Measurements from ENCODE around the gene PEX19.

PEX19 gene

GRCh38 chr1:160237558-160237957 is 47.4 kb downstream of the PEX19 start:
- DNase-seq, result no peak

GRCh38 chr1:160236806-160237205 is 48.1 kb downstream of the PEX19 start:
- DNase-seq, result no peak

GRCh38 chr1:160232911-160233310 is 52.0 kb downstream of the PEX19 start:
- DNase-seq, result no peak

GRCh38 chr1:160228431-160228830 is 56.5 kb downstream of the PEX19 start:
- no peak for DNase-seq

- no peak for DNase-seq
Observed at GRCh38 chr1:160227561-160227960, 57.4 kb downstream of the PEX19 start.

GRCh38 chr1:160227034-160227433 is 57.9 kb downstream of the PEX19 start:
- DNase-seq, result no peak
